Gastrocnemius medialis (tissue), 4 donors: ENCODE results near the gene GH1.
"Not testable (repeated sequence)": the region's sequence is repeated elsewhere in the genome, so short reads cannot be mapped to it uniquely, and the experiment has no call there.

Source experiments
- CTCF ChIP-seq, 5 experiments: fragments of 450-650 bp in 3 of 5; fragments of 200-600 bp in 2 of 5; sonication (generic) in 2 of 5; IDR thresholded peaks in 4 of 5; conservative IDR thresholded peaks in 1 of 5; 1 replicate in 4 of 5; 2 replicates in 1 of 5; pipeline ENCODE4 v1.5.1; 2016 to 2019; ENCODE audit warnings: antibody characterized with exemption in 5 of 5, mild to moderate bottlenecking in 3 of 5, moderate library complexity in 3 of 5
- POLR2A ChIP-seq, 2 donors: fragments of 450-650 bp; IDR thresholded peaks; one replicate each; pipeline ENCODE4 v1.6.1; 2017; ENCODE audit warnings: antibody characterized with exemption in 2 of 2, mild to moderate bottlenecking in 2 of 2, moderate library complexity in 2 of 2

GRCh38 chr17:63870292-63870665, 48.4 kb downstream of the GH1 start:
- TF ChIP-seq CTCF (IDR thresholded peaks at IDR 0.05 in 4 of 5, conservative IDR thresholded peaks at IDR 0.05 in 1 of 5); POLR2A (IDR thresholded peaks at IDR 0.05): not testable (repeated sequence)
